Activated T-cell treated with anti-CD3 and anti-CD28 coated beads for 1 hour (primary cell): ENCODE results near the gene C1QTNF8.

ENCODE experiments used
- DNase-seq: peaks from one replicate; pipeline ENCODE4 v3.0.0-alpha.2; 2020; ENCODE audit warnings: low read depth

Gene C1QTNF8

DNA sequence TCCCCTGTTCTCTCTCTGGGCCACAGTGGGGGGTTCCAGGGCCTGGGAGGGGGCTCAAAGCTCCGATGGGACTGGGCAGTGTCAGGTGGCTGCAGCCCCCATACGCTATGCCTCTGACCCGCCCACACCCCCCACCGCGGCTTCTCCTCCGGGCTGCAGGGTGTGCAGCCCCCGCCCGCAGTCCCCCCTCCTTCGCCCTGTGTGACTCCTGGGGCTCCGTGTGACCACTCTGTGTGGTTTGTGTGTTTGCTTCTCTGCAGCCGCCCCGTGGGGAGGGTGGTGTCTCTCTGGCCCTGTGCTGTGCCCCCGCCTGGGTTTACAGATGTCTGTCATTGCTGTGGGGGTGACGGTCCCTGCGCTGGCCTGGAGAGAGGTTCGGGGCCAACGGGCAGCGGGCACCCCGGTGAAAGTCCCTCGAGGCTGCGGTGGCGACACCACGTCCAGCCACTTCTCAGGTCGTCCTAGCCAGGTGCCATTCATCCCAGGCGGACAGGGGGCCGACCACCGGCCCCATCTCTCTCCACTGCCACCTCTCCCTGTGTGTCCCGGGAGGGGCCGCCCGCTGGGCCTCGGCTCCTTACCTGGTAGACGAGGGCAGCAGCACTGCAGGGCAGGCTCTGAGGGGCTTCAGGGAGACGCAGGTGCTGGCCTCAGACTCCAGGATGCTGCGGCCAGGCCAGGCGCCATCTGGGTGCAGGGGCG is 18.0 kb downstream of the C1QTNF8 start:
- DNase-seq: no peak

- DNase-seq: no peak
Observed at GRCh38 chr16:1076801-1077576, 19.1 kb downstream of the C1QTNF8 start.

- DNase-seq: no peak
Observed at GRCh38 chr16:1075546-1075945, 20.5 kb downstream of the C1QTNF8 start.

GRCh38 chr16:1074379-1074649 is 21.7 kb downstream of the C1QTNF8 start:
- DNase-seq: no peak

GRCh38 chr16:1073566-1074378 is 22.3 kb downstream of the C1QTNF8 start:
- DNase-seq: no peak

GRCh38 chr16:1073262-1073558 is 22.8 kb downstream of the C1QTNF8 start:
- DNase-seq: no peak

GRCh38 chr16:1072526-1073261 is 23.4 kb downstream of the C1QTNF8 start, which contains the start of gene SSTR5:
SSTR5 (plus strand) TSS chr16:1072747; CDS start chr16:1078869, 6,122 bp downstream.
- no peak for DNase-seq

- no peak for DNase-seq
Observed at GRCh38 chr16:1071561-1072225, 24.4 kb downstream of the C1QTNF8 start.

- no peak for DNase-seq
Observed at GRCh38 chr16:1070864-1071408, 25.1 kb downstream of the C1QTNF8 start.

DNA sequence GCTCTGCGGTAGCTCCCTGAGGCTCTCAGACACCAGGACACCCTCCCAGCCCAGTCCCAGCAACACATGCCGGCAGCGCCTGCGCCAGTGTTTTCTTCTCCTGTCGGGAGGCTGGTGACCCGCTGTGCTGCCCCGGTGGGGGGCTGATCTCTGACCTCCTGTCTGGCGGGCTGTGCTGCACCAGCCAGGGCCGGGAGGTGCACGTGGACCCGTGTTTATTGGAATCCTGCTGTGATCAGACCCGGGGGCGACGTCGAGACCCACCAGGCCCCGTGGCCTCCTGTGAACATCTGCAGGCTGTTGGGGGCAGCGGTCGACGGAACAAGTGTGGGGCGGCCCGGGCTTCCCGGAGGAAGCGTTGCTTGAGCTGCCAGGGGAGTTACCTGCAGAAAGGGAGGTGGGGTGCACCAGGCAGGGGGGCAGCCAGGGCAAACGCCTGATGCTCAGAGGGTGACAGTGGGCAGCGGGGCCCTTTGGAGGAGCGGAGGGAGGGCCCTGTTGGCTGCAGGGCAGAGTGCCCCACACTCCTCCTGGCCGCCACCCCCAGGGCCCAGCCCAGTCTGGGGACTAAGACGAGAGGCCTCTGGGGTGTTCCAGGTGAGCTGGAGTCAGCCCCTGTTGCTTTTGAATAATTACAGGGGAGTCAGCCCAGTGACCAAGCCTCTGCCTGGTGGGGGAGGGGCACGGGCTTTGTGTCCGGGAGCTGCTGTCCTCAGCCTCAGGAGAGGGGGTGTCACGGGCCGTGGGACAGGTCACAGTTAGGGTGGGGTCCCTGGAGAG is 25.8 kb downstream of the C1QTNF8 start:
- no peak for DNase-seq

DNA sequence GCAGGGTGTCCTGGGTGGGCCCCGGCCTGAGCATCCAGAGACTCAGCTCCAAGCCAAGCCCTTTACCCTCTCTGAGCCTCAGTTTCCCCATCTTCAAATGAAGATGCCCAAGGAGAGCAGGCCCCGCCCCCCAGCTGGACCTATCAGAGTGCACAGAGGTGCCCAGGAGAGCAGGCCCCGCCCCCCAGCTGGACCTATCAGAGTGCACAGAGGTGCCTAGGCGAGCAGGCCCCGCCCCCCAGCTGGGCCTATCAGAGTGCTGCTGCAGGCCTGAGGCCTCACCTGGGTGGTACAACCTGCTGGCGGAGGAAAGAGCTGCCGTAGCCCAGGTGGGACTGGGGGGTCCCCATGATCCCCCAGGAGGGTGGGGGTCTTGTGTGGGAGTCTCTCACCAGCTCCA is 26.9 kb downstream of the C1QTNF8 start:
- no peak for DNase-seq

- DNase-seq: no peak
Observed at GRCh38 chr16:1068451-1068850, 27.6 kb downstream of the C1QTNF8 start.

DNA sequence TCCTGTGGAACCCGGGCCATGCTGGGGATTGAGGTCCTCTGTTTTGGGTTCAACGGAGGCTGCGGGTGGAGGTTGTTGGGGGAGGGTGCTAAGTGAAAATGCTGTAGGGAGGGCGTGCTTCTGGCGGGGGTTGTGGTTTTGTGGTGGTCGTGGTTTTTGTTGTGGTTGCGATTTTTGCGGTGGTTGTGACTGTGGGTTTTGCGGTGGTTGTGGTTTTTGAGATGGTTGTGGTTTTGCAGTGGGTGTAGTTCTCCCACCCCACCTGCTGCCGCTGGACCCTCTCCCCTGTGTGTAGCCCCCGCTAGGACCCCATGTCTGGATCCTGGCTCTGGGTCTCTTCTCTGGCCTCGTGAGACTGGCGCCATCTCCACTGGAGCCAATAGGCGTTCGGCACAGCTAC is 28.4 kb downstream of the C1QTNF8 start:
- DNase-seq: no peak

DNA sequence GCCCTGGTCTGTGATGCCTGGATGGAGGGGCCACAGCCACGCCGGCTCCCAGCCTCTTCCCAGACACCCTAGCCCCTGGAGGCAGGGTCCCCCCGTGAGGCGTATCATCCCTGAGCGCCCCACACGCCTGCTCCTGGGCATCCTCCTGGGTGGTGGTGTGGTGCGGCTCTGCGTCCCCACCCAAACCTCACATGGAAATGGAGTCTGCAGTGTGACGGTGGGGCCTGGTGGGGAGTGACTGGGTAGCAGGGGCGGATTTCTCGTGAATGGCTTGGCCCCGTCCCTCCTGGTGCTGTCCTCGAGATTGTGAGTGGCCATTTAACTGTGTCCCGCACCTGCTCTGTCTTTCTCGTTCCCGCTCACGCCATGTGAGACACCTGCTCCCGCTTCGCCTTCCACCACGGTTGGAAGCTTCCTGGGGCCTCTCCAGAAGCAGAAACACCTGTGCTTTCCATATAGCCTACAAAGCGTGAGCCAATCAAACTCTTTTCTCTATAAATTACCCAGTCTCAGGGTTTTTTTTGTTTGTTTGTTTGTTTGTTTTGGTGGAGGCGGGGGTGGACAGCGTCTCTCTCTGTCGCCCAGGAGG is 29.4 kb downstream of the C1QTNF8 start:
- DNase-seq: no peak

DNA sequence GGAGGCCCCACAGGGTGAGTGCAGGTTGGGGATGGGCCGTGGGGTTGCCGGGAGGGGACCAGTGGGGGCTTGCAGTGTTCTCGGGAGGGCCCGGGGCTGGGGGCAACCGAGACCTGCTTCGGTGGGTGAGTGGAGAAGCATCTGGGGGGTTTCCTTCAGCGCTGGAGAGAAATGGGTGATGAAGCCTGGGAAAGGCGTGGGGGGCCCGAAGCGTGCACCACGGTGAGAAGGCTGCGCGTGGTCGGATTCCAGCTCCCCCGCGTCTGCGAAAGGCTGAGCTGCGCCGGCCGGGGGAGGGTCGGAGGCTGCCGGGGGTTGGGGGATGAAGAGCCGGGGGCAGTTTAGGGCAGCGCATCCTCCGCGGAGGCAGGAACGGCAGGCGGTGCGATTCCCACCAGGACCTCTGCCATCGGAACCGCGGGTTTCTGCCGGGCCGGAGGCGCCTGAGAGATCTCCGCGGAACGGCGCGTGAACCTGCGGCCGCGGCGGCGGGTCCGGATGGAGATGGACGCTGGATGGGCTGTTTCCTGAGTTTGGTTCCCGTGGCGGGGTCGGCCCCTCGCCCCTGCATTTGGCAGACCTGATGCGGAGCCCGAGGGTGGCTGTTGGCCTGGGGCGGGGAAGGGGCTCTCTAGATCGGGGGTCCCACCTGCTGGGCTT is 30.4 kb downstream of the C1QTNF8 start:
- no peak for DNase-seq

DNA sequence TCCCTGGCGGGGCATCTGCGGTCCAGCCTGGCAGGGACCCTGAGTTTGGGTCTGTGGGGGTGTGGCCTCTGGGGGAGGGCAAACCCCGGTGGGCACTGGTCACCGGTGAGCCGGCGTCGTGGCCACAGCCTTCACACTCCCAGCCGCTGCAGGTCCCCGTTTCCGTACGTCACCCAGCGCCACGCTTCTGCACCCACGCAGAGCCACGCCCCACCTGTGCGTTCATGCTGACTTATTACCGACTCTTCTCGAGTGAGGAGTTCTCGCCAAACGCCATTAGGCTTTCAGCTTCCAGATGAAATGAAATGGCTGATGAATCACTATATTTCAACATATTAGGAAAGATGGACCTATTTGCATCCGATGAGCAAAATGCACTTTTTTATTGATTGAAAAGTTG is 32.3 kb downstream of the C1QTNF8 start:
- DNase-seq: no peak

DNA sequence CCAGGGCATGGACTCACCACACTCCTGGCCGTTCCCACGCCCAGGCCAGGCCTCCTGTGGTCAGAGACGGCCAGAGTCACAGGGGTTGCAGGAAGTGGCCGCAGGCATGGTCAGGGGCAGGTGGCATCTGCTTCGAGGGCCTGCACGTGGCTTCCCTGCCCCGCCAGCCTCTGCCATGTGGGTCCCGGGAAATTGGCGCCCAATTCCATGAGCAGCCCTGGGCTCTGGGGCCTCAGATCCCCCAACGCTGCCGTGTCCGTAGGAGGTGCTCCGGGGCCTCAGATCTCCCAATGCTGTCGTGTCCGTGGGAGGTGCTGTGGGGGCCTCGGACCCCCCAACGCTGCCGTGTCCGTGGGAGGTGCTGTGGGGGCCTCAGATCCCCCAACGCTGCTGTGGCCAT is 33.1 kb downstream of the C1QTNF8 start:
- no peak for DNase-seq

DNA sequence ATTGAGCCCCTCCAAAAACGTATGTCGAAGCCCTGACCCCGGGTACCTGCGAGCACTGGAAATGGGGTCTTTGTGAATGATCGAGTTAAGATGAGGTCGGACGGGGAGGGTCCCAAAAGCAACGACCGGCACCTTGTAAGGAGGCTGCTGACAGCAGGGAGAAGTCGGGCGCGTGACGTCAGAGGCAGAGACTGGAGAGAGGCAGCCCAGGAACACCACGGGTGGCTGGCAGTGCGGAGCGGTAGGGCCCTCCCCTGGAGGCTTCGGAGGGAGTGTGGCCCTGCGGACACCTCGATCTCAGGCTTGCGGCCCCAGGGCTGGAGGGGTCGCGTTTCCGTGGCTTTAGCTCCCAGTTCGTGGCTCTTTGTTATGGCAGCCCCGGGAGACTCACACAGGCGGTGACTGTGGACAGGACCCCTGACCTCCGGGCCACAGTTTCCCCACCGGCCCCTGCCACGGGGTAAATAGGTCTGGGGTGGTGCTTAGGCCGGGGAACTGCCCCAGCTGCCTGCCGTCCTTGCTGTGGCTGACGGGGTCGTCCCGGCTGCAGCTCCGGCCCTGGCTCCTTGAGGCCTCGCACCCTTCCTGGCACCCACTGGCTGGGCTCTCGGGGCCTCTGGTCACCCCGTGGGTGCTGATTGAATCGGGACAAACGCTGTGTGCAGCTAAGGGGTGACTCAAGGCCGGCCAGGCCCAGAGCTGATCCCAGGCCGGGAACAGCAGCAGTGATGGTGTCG is 34.1 kb downstream of the C1QTNF8 start:
- DNase-seq: no peak
